HG02840 (cell line): ENCODE results near the gene MIDN.
A peak's percentile ranks its signal among the peaks of the same experiment; 100 is the strongest.

Source experiments
- ATAC-seq: cut with Tn5 transposase; IDR thresholded peaks from one replicate; pipeline ENCODE4 v1.9.1; 2021; ENCODE audit warnings: mild to moderate bottlenecking, moderate library complexity, moderate number of reproducible peaks; ENCODE audit not compliant: unreplicated experiment, low FRiP score

MIDN gene

DNA sequence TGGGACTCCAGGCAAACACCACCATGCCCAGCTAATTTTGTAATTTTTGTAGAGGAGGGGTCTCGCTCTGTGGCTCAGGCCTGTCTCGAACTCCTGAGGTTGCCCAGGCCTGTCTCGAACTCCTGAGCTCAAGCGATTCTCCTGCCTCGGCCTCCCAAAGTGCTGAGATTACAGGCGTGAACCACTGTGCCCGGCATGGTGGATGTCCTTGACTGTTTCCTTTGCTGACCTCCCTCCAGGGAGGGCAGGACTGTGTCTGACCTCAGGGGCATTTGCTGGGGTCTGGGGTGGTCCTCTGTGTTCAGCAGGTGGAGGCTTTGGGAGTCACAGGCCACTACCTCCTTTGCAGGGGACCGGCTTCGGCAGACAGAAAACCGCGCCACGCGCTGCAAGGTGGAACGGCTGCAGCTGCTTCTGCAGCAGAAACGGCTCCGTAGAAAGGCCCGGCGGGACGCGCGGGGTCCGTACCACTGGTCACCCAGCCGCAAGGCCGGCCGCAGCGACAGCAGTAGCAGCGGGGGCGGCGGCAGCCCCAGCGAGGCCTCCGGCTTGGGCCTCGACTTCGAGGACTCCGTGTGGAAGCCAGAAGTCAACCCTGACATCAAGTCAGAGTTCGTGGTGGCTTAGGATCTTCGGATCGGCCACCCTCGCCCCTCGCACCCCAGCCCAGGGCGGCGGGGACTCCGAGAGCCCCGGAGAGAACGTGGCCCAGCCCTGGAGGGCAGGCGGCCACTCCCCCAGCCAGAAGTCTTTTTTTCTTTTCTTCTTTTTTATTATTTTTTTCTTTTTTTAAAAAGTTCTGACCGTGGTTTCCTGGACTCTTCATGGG, 8.5 kb downstream of the MIDN start:
- no peak for ATAC-seq

DNA sequence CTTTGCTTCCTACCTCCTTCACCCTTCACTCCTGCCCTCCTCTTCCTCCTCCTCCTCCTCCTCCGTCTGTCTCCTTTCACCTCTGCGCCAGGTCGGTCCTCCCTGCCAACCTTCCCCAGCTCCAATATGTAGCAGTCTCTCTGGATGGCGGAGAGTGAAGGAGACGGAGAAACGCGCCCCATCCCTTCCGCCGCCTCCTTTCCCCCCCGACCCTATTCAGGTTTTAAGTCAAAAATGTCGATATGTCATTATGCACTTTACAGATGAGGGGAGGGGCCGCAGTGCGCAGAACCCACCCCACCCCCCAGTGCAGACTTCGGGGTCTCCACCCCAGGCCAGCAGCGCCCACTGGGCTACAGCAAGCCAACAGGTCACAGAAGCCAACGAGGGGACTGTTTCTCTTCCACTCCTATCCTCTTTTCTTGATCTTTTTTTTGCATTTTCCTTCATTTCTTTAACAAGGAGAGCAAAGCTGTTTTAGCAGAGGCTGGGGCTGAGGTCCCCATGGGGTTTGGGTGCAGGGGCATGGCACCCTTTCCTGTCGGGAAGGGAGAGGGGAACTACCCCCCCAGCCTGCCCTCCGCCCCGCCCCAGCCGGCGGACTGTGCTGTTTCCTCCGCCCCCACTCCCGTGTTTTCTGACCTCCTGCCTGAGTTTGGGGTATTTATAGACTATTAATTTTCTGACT, 9.2 kb downstream of the MIDN start:
- no peak for ATAC-seq

DNA sequence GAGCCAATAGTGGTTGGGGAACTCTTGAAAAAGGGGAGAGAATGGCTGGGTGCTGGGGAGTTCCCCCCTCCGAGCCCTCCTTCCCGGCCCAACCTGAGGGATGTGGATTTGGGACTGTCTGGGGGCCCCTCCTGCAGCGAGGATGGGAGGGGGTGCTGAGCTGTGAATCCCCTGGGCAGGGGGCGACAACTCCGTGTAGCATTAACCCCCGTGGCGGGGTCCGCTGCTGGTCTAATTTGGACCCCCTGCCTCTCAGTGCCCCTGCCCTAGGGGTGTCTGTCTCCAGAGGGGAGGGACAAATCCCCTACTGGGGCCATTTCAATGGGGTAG, 9.7 kb downstream of the MIDN start:
- no peak for ATAC-seq

DNA sequence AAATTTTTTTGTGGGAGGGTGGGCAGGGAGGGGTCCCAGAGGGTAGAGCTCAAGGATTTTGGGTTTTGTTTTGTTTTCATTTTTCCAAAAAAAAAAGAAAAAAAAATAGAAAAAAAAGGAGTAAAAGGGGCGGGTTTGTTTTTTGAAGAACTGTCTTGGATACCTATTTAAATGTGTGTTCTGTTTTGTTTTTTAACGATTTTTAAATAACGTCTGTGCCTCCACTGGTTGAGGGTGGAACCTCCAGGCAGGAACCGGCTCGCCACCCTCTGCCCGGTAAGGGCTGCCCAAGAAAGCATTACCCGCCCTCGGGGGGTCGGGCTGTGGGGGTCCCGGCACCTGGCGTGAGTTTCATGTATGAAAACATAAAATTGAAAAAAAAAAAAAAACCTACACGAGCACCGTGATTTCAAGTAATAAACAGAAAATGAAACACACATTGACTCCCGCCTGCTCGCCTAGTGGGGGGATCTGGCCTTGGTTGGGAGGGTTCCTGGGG, 10.4 kb downstream of the MIDN start:
- ATAC-seq, result no peak

DNA sequence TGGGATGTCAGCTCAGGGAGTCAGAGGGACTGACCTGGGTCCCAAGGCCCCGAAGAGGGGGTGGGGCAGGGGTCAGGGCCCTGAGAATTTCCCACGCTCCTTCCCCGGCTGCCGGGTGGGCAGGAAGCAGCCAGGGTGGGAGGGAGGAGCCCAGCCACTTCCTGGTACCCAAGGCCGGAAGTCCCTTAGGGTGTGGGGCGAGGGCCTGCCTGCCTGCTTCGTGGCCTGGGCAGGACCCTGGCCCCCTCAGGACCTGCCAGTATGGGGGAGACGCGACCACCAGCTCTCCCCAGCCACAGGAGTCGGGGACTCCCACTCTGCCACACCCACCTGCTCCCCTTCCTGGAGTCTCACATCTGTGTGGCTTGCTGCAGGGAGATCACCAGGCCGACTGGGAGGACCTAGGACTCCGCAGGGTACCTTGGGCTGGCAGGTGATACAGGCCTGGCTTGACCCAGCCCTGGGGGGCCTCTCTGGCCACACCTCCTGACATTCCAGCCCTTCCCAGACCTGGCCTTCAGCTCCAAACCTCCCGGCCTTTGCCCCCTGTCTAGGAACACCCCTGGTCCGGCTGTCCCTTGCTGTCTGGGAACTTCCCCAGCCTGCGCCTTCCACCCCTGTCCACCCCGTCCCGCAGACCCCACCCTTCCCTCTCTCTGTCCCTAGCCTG, 11.0 kb downstream of the MIDN start:
- ATAC-seq, result peak; percentile 27

DNA sequence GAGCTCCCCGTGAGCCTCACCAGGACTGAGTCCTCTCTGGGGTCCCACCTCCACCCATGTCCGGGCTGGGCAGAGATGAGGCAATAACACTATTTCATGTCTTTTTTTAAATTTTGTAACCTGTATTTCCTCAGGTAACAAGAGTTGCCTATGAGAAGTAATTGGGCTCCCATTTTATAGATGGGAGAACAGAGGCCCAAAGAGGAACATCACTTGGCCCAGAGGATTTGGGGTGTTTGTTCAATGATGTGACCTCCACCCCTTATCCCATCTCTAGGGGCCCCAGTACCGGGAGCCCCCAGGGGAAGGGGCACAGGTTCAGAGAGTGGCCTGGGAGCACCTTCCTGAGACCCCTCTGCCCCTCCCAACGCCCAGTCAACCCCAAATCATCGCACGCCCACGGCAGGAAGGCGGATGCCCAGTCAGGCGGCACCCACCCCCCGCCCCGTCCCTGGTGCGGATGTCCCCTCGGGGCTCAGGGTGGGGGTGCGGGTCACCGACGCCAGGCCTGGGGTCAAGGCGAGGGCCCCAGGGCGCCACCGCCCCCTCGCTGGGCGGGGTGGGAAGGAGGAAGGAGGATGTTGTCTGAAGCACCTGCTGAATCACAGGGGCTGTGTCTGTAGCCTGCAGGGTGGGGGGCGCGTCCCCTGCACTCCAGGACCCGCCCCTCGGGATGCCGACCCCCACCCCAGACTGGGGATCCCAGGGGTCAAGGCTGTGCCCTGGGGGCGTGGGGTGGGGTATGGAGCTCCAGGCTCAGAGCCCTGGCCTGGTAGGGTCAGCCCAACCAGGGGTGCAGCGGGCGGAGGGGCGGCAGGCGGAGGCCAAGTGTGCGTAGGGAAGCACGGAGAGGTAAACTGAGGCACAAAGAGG, 11.7 kb downstream of the MIDN start:
- ATAC-seq, result peak; percentile 7

DNA sequence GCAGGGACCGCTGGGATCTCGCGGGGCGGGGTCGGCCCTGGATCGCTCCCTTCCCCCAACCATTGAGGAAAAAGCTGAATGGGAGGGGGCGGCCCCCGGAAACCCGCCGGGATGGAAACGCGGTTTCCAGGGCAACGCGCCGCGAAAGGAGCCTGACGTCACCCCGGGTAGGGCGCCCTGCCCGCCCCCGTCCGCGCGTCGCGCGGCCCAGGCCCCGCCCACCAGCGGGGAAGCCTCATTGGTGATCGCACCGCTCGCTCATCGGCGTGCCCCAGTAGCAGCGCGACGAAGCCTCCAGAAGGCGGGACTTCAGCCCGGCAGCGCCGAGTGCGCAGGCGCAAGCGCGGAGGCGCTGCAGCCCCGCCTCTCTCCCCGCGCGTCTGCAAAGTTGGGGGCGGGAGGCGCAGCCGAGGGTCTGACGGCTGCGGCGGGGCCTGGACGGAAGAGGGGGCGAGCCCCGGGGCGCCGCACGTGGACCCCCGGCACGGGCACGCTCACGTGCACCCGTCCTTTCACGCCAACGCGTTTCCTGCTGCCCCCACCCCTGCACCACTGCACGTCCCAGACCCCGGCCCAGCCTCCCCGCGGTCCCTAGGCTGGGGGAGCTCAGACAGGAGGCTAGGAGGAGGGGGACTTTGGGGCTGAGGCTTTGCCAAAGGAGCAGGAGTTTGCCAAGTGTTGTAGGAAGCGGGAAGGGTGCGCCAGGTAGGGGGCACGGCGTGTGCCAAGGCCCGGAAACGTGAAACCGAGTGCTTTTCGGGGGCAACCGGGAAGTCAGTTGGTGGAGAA, 12.6 kb downstream of the MIDN start:
- ATAC-seq, result peak; percentile 58

DNA sequence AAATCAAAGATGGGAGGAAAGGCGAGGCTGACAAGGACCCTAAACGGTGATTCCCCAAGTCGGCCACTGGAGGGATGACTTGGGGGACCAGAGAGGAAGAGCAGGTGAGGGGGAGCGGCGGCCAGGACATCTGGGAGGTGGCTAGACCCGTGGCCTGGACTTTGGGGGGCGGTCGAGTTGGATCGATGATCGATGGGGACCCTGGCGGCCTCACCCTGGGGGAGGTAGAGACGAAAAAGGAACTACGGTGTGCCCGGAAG, 13.1 kb downstream of the MIDN start:
- no peak for ATAC-seq

DNA sequence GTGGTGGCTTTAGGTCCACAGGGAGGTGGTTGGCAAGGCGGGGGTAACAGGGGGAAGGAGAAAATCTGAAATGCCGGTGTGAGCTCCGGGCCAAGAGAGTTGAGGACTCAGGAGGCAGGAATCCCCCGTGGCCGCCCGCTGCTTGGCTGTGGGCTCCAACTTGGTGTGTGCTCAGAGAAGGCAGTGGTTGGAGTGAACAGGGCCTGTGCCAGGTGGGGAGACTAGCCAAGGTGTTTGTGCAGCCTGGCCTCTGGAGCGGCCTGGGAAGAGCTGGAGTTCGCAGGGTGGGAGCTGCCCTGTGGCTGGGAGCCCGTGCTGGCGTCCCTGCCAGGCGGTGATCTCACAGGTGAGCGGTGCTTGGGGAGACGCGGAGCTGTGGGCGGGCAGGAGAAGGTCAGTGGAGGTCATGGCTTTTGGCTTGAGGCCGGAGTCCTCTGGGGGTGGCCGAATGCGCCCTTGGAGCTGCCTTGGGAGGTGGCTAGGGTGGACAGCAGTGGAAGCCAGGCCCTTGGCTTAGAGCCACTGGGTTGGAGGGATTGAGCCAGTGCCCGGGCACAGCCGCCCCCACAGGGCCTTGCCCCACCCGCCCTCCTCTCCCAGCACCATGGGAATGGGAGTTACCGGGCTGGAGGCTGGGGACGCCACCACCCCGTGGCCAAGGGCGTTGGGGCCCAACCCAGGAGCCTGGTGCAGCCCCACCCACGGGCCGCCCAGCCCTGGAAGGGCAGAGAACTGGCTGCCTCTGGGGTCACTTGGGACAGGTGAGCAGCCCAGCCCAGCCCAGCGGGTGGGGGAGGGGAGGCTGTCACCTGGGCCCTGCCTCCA, 13.6 kb downstream of the MIDN start:
- no peak for ATAC-seq

DNA sequence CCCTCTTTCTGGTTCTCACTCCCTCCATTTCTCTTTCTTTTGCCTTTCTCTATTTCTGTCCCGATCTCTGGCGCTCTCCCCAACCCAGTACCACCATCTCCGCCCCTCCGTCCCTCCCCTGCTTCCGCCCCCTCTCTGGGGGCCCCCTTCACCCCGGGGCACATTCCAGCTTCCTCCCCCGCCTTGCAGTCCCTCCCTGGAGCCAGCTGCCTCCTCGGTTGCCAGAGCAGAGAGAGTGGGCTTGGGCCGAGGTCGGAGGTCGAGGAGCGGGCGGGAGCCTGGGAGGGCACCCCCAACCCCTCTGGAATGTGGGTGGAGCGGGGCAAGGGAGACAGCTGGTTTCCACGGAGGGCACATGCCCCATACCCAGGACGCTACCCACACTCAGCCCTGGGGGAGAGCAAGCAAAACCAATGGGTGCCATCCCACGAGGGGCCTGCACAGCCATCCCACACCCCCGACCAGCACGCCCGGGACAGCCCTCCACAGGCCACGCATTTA, 14.3 kb downstream of the MIDN start:
- ATAC-seq, result no peak

DNA sequence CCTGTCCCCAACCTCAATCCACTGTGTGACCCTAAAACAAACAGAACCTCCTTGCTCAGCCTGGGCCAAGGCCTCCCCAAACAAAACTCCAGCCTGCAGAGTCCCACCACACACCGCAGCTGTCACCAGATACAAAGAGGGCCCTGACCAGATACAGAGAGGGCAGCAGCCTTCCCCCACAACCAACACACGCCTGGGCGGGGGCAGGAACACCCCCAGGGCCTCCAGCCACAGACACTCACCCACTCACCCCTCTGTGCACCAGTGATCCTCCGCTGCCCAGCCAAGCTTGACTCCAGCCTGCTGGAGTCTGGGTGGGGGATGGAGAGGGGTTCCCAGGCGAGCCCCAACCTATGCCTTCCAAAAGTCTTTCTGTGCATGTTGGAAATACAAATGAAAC, 14.8 kb downstream of the MIDN start:
- ATAC-seq, result no peak

DNA sequence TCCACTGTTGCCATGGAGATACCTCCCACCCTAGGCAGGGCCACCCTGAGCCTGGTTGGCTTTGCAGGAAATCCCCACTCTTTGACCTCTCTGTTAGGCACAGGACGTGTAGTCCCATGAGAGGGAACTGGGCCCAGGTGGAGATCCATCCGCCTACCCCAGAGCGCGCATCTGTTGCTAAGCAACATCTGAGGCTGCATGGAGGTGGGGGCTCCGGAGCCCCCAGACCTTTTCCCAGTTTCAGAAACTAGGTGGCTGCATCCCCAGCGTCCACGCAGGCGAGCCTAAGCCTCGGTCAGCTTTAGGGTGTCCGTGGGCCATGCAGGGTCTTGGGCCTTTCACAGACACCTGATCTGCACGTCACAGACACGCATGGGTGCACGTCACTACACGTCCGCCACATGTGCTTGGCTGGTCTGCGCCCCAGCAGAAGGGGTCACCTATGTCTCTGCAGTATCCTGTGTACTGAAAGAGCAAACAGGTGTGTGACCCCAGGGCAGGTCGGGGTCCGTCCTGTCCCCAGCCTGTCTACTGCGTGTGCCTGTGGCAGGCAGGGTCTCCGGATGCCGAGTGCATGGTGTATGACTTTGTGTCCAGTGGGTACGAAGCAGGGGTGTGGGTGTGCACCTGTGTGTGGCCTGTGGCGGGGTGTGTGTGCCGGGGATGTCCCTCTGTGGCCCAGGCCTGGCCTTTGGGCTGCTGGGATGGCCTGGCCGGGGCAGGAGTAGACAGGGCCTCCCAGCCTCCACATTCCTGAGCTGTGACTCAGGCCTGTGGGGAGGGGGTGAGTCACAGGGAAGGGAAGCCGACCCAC, 16.6 kb downstream of the MIDN start:
- ATAC-seq, result no peak

DNA sequence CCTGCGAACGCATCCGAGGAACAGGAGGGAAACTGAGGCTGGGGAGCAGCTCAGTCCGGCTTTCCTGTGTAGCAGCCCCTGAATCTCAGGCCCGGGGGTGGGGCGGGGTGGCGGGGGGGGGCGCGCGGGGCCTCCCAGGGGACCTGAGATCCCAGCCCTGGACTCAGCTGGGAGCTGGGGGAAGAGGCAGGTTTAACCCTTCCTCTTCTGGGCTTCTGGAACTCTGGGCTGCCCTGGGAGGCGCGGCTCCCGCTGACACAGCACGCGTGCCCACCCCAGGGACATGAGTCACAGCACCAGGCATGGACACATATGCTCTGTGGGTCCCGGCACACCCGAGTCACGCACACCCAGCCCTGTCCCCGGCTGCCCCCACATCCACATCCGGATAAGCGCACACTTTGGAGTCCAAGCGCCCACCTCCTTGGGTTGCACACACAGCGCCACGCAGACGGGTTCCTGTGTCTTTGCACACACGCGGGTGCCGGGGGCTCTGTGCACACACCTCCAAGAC, 17.3 kb downstream of the MIDN start:
- no peak for ATAC-seq

DNA sequence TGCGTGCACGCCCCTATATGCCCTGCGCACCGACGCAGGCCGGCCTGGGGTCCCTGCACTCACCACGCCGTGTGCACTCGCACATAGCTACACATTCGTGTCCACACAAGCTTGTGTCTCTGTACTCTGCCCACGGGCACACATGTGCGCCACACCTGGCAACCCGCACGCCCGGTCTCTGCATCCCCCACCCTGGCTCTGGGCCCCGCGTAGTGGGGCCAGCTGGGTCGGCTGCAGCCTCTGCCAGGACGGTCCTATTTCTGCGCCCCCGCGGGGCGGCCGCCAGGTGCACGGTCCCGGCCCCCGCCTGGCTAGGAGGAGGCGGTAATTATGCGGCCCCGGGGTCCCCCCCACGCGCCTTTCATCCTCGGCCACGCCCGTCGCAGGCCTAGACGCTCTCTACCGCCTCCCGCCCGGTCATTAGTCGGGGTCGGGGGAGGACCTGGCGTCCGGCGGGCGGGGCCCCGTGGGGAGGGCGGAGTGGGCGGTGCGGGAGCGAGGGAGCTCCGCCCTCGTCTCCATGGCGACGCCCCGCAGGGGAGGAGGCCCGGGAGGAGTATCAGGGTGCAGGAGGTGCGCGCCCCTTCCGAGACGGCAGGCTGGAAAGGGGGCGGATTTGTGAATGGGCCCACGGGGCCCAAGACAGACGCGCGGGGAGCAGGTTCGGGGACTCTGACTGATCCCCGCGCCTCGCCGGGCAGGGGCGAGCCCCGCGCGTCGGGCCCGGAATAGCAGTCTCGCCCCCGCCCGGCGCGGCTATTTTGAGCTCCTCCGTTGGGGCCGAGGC, 17.9 kb downstream of the MIDN start:
- ATAC-seq, result peak; percentile 25

DNA sequence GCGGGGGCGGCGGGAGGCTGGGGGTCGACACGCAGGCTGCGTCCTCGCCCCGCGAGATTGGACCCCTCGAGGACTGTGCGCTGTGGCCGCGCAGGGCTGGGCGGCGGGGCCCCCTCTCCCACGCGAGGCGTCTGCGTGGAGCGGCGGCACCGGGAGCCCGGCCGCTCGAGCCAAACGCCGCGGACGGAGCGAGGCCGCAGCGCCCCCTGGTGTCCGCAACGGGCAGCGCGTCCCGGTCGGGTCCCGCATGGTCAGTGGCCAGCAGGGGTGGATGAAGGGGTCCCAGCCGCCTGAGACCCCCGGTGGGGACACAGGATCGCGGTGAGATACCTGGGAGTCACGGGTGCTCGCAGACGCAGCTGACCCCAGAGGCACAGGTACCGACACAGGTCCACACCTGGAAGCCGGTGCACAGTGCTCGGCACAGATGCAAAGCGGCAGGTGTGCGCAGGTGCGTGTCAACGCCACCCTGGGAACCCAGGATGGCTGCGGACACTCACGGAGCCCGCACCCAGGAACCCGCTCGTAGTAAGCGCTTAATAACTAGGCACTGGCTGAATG, 18.6 kb downstream of the MIDN start:
- ATAC-seq, result peak; percentile 9

DNA sequence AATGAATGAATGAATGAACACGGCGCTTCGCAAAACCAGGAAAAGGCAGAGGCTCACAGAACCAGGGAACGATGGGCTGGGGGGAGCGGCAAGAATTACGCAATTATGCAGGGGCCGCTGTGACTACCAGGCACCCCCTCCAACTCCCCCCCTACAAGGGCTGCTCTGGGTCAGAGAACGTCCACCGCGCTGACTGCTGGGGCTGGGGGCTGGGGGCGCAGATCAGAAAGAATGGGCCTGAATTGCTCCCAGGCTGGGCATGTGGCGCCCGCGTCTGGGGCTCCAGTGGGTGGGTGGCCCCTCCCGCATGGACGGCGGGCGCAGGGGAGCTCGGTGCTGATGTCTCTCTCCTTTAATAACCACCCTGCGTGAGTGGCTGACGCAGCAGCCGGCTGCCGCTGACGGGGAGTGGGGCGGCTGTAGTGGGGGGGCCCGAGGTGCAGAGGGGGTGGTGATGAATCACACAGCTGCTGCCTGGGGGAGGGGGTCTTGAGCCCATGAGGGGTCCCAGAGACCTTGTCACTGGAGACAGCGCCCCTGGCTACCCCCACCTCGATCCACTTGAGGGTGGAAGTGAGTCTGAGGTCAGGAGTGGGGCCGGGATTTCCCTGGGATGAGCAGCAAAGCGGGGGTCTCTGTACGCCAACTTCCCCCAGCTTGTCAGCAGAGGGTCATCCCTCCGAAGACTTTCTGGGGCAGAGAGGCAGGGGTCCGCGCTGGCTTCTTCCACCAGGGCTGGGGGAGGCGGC, 19.3 kb downstream of the MIDN start:
- ATAC-seq, result no peak
